HG03378 (cell line): ENCODE data around the gene HBZ.
"Not testable (repeated sequence)": the region's sequence is repeated elsewhere in the genome, so short reads cannot be mapped to it uniquely, and the experiment has no call there.

Experiments used
- ATAC-seq: cut with Tn5 transposase; IDR thresholded peaks from one replicate; pipeline ENCODE4 v1.9.1; 2021; ENCODE audit warnings: mild to moderate bottlenecking, moderate library complexity; ENCODE audit not compliant: unreplicated experiment

Gene HBZ

DNA sequence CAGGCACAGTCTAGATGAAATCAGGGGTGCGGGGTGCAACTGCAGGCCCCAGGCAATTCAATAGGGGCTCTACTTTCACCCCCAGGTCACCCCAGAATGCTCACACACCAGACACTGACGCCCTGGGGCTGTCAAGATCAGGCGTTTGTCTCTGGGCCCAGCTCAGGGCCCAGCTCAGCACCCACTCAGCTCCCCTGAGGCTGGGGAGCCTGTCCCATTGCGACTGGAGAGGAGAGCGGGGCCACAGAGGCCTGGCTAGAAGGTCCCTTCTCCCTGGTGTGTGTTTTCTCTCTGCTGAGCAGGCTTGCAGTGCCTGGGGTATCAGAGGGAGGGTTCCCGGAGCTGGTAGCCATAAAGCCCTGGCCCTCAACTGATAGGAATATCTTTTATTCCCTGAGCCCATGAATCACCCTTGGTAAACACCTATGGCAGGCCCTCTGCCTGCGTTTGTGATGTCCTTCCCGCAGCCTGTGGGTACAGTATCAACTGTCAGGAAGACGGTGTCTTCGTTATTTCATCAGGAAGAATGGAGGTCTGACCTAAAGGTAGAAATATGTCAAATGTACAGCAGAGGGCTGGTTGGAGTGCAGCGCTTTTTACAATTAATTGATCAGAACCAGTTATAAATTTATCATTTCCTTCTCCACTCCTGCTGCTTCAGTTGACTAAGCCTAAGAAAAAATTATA is 25.7 kb downstream of the HBZ start:
- no peak for ATAC-seq

DNA sequence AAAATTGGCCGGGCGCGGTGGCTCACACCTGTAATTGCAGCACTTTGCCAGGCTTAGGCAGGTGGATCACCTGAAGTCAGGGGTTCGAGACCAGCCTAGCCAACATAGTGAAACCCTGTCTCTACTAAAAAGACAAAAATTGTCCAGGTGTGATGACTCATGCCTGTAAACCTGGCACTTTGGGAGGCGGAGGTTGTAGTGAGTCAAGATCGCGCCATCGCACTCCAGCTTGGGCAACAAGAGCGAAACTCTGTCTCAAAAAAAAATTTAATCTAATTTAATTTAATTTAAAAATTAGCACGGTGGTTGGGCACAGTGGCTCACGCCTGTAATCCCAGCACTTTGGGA is 26.2 kb downstream of the HBZ start:
- no peak for ATAC-seq

DNA sequence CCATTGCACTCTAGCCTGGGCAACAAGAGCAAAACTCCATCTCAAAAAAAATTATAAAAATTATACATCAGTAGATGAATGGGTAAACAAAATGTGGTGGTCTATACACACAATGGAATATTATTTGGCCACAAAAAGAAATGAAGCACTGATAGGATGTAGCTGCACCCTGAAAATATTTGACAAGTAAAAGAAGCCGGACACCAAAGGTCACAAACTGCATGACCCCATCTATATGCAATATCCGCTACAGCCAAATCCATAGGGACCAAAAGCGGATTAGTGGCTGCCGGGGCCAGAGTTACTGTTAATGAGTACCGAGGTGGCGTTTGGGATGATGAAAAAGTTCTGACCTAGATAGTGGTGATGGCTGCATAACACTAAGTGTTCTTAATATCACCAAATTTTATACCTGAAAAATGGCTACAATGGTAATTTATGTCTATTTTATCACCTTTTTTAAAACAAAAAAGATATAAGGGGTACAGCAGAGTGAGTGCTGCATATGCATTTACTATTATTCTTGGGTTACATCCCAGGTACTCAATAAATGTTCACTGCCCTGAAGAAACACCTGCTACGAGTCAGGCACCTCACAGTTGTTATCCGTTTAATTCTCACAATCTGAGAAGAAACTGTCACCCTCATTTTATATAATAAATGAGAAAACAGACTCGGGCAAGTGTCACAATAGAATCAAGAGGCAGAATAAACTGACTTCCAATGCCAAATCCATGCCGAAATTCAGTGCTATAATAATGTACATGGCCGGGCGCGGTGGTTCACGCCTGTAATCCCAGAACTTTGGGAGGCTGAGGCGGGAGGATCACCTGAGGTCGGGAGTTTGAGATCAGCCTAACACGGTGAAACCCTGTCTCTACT is 27.0 kb downstream of the HBZ start:
- no peak for ATAC-seq

DNA sequence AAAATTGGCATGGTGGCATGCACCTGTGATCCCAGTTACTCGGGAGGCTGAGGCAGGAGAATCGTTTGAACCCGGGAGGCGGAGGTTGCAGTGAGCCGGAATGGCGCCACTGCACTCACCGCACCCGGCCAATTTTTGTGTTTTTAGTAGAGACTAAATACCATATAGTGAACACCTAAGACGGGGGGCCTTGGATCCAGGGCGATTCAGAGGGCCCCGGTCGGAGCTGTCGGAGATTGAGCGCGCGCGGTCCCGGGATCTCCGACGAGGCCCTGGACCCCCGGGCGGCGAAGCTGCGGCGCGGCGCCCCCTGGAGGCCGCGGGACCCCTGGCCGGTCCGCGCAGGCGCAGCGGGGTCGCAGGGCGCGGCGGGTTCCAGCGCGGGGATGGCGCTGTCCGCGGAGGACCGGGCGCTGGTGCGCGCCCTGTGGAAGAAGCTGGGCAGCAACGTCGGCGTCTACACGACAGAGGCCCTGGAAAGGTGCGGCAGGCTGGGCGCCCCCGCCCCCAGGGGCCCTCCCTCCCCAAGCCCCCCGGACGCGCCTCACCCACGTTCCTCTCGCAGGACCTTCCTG is 27.7 kb downstream of the HBZ start, which contains the start of gene HBQ1:
Gene HBQ1 (plus strand): TSS at position 359 of the 575 bp plus-strand sequence. CDS start 28 bp downstream, at position 387.
- ATAC-seq: no peak

DNA sequence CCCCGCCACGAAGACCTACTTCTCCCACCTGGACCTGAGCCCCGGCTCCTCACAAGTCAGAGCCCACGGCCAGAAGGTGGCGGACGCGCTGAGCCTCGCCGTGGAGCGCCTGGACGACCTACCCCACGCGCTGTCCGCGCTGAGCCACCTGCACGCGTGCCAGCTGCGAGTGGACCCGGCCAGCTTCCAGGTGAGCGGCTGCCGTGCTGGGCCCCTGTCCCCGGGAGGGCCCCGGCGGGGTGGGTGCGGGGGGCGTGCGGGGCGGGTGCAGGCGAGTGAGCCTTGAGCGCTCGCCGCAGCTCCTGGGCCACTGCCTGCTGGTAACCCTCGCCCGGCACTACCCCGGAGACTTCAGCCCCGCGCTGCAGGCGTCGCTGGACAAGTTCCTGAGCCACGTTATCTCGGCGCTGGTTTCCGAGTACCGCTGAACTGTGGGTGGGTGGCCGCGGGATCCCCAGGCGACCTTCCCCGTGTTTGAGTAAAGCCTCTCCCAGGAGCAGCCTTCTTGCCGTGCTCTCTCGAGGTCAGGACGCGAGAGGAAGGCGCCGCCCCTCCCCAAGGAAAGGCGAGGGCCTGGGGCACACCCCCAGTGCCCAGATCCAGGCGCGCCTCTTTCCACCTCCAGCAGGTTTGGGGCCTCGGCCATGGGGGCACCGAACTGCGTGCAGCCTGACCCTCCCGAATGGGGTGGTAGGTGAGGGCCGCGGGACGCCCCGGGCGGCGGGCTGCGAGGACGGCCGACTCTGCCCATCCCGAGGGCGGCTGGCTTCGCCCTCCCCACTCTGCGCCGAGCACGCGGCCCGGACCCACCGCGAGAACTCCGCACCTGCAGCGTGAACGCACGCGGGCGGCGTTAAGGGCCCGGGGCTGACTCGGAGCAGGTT is 28.5 kb downstream of the HBZ start:
- no peak for ATAC-seq

DNA sequence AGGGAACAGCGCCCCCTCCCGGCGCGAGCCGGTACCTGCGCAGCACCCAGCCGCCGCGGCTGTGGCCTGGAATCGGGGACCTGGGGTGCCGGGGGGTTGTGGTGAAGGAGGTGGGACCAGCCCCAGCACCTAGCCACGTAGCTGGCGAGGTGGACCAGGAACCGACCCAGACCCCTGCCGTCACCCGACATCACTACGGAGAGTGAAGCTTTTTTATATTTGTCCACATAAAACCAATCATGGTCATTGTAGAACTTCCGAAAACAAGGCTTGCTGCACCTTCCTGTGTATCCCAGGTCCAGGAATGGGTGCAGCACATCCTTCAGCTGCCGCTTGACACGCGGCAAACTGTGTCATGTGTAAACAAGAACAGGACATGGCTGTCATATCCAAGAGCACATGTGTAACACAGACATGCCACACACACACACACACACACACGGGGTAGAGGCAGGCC is 29.1 kb downstream of the HBZ start:
- no peak for ATAC-seq

DNA sequence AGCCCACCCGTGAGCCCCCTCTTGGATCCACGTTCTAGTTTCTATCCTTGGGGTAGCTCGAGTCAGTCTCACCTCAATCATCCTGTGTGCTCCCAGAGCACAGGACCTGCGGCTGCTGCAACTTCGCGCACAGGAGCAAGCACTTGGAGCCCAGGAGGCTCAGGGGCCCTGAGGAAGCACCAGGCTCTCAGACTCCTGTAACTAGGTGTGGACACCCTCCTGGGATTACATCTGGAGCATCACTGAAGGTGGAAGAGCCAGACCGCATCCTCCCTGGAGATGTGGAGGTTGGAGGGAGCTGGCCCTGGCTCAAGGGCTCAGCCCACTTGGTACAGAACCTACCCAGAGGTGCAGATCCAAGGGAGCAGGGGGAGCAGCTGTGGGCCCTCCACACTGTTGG is 30.6 kb downstream of the HBZ start:
- no peak for ATAC-seq

DNA sequence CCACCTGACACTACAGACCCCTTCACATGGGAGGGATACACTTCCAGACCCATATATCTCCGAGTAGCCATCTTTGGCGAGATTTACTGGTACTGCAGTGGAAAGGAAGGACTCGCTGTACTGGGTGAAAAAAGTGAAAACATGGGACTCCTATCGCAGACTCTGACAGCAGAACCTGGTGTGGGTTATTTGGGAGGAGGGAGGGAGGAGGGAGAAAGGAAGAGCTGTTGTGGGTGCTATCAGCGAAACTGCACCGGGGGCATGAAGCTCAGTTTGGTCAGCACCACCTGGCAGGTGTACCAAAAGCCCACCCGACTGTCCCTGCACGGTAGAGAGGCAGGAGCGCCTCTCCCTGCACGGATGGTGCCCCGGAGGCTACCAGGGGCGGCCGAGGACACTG is 32.8 kb downstream of the HBZ start:
- no peak for ATAC-seq

DNA sequence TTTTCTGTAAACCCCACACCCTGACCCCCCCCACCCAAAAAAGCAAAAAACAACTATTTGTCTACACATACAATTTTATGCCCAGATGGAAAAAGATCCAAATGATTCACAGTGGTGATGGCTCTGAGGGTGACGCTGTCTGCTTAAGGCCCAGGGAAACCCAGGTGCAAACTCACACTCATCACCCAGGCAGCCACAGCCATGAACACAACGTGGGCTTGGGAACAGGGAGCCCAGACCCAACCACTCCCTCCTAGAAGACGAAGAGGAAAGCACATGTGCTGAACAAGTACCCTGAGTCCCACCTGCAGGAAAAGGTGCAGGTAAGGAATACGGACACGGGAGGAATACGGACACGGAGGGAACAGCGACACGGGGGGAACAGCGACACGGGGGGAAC is 33.2 kb downstream of the HBZ start:
- no peak for ATAC-seq

DNA sequence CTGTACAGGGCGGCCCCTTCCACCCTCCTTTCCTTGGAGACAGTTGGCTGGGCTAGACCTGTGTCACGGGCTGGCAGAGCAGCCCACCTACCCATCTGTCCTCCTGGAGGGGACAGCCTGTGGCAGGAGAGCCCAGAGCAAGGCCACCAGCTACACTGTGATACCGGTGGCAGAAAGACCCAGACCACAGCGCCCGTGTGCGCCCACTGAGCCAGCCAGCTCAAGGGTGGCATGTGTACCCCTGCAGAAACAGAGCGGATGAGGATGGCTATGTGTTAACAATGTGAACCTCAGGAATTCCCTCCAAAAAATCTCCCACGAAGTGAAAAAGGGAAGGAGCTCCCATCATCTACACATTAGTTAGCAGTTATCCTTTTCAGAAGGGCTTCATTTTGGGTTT is 34.9 kb downstream of the HBZ start:
- no peak for ATAC-seq

DNA sequence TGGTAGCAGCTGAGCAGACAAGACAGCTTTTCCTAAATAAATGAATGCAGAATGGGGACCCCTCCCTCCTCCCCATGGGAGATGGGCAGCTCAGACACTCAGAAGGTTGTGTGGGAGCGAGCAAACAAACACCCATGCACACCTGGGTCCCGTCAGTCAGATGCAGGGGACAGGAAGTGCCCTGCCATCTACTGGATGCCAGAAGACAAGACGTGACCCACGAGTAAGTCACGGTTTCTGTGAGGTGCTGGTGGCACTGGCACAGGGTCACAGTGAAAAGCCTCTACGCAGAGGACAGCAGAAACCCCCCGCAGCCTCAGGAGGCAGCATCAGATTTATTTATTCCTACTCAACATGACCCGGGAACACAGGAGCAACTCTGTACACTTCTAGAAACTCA is 36.2 kb downstream of the HBZ start:
- no peak for ATAC-seq

DNA sequence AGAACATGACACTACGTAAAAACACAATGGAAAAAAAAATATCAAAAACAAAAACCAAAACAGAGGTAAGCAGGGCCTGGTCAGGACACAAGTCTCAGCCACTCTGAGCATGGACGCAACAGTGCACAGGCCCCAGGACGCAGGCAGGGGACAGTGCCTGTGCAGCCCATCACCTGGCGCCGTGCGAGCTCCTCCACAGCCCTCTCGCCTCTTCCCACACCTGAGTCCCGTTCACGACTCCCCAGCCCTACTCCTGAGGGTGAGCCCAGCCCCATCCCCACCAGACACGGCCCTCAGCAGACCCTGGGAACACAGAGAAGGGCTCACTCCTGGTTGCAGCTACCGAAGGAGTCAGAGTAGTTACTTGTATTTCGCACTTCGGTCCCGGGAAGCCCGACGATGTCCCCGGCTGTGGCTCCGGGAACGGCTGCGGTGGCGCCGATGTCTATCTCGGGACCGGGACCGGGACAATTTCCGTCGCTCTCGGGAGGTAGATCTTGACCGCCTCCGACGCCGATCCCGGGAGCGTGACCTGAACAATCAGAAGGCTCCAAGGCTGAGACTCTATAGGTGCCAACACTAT is 37.3 kb downstream of the HBZ start:
- ATAC-seq: no peak

DNA sequence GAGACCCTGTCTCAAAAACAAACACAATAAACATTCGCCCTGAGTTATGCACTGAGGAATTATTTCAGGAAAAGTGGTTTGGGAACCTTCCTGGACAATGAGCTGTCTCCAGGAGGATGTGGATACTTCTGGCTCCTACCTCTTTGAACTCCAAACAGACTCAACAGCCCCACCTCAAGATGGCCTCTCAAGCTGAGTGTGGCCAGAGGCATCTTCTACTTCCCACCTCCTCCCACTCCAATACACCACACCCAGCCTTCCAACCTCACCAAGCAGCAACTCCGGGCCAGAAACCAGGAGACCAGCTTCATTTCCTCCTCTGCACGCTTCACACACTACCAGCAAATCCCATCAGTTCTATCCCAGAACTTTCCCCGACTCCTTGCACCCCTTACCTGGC is 39.4 kb downstream of the HBZ start:
- ATAC-seq: no peak

DNA sequence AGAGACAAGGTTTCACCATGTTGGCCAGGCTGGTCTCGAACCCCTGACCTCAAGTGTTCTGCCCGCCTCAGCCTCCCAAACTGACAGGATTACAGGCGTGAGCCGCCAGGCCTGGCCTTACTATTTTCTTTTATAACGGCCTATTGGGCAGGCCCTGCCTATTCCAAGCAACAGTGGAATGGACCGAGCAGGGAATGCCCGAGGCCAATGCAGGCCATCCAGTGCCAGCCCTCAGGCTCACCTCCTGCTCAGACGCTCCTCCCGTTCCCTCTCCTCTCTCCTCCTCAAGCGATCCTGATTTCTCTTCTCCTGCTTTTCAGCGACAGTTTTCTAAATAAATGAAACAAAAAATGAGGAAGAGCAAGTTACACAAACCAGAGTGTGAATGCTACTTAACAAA is 40.2 kb downstream of the HBZ start:
- no peak for ATAC-seq

DNA sequence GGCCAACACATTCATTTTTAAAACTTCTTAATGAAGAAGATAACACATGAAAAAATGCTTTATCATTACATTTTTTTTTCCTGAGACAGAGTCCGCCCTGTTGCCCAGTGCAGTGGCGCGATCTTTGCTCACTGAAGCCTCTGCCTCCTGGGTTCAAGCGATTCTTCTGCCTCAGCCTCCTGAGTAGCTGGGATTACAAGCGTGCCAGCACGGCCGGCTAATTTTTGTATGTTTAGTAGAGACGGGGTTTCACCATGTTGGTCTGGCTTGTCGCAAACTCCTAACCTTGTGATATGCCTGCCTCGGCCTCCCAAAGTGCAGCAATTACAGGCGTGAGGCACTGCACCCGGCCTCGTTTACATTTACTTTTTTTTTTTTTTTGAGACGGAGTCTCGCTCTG is 41.0 kb downstream of the HBZ start:
- no peak for ATAC-seq

DNA sequence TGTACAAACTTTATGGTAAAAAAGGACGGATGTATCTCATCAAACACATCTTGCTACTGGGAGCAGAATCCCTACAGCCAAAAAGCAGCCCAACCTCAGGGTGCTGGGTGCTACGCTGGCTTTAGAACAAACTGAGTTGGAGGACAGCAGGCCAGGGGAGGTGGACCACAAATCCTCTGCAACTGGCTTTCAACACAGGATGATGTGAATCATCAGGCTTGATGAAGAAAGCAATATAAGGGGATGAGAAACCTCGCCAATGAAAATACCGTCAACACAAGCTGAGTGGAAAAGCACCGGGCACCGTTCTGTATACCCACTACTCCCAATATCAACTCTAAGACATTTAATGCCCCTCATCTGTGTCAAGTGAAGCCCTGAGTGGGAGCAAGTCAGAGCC is 42.1 kb downstream of the HBZ start:
- ATAC-seq: no peak

DNA sequence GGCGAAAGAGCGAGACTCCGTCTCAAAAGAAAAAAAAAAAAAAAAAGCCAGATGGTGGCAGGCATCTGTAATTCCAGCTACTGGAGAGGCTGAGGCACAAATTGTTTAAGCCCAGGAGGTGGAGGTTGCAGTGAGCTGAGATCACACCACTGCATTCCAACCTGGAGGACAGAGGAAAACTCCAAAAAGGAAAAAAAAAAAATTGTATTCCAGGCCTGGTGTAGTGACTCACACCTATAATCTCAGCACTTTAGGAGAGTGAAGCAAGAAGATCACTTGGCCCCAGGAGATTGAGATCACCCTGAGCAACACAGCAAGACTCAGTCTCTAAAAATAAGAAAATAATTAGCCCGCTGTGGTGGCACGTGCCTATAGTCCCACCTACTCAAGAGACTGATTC is 47.9 kb downstream of the HBZ start:
- ATAC-seq: no peak

DNA sequence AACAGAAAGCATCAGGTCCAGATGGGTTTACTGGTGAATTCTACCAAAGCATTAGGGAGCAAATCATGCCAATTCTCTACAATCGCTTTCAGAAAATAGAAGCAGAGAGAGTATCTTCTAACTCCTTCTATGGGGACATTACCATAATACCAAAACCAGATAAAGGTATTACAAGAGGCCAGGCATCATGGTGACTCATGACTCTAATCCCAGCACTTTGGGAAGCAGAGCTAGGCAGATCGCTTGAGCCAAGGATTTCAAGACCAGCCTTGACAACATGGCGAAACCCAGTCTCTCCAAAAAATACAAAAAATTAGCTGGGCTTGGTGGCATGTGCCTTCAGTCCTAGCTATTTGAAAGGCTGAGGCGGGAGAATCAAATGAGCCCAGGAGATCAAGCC is 50.8 kb downstream of the HBZ start:
- no peak for ATAC-seq

DNA sequence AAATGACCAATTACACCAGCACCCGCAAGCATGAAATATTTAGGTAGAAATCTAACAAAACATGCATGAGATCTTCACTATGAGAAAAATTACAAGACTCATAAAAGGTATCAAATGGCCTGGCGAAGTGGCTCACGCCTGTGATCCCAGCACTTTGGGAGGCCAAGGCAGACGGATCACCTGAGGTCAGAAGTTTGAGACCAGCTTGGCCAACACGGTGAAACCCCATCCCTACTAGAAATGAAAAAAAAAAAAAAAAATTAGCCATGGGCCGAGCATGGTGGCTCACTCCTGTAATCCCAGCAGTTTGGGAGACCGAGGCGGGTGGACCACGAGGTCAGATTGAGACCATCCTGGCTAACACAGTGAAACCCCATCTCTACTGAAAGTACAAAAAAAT is 51.6 kb downstream of the HBZ start:
- not testable (repeated sequence) for ATAC-seq
